ENCODE results near the gene ELK4.

DNA sequence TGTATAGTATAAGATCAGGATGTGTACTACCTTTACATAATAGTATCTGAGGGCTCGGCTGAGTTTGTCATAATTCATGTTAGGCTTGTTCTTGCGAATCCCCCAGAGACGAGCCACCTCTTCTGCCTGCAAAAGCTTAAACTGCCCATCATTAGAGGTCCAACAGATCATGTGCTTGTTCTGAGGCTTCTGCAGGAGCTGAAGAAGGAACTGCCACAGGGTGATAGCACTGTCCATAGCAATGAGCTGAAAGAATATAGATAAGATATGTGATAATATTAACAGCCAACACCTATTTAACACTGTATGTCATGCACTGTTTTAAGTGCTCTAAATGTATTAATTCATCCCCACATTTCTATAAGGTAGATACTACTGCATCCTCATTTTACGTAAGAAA, 8.2 kb downstream of the ELK4 start:
- TF ChIP-seq CTCF (conservative IDR thresholded peaks at IDR 0.05) (no peak), ZFX (IDR thresholded peaks at IDR 0.05) (no peak)
